T-cell (primary cell): Measurements from ENCODE around the gene PSME3. TPM values are rescaled to one million over a fixed set of nuclear protein-coding genes. Genes with fewer than 3 reads are reported as not detected.
A peak's percentile ranks its signal among the peaks of the same experiment; 100 is the strongest.

Experiments
- ATAC-seq, 4 experiments: fragments of 200-7000 bp in 3 of 4; fragments of 150-1000 bp in 1 of 4; cut with Tn5 transposase; replicated peaks in 1 of 4; 1 replicate in 3 of 4; 2 replicates in 1 of 4; pipeline ENCODE4 v1.10.0; 2021; ENCODE audit warnings: moderate library complexity in 3 of 4, mild to moderate bottlenecking in 2 of 4, moderate number of reproducible peaks in 1 of 4
- CTCF ChIA-PET, 2 donors: fragments of 300-600 bp; sonication (Branson Sonifier 250); formaldehyde crosslinking; loops; one replicate each; lab custom pipeline; 2022; ENCODE audit warnings: antibody characterized with exemption in 2 of 2; lab: Charles Lee
- POLR2A ChIA-PET, 2 donors: fragments of 300-600 bp; sonication (Branson Sonifier 250); formaldehyde crosslinking; loops; one replicate each; lab custom pipeline; 2022; ENCODE audit warnings: antibody characterized with exemption in 2 of 2; lab: Charles Lee
- DNase-seq, 35 experiments: peaks; one replicate each; pipeline versions ENCODE4 v3.0.0 to v3.0.0-alpha.2; 2013 to 2023
- H3K27ac ChIP-seq: one replicate; pipeline ENCODE4 v1.5.1; 2013; ENCODE audit warnings: low read length
- H3K27me3 ChIP-seq, 2 experiments: replicated peaks in 1 of 2; 1 replicate in 1 of 2; 2 replicates in 1 of 2; pipeline versions ENCODE4 v1.6.1 to v1.7.0; 2013; ENCODE audit warnings: low read length in 1 of 2, mixed read lengths in 1 of 2; ENCODE audit not compliant: control insufficient read depth in 2 of 2, insufficient read depth in 2 of 2; ENCODE audit errors: extremely low read depth in 1 of 2
- H3K36me3 ChIP-seq, 2 donors: 1 replicate in 1 of 2; 2 replicates in 1 of 2; pipeline versions ENCODE4 v1.6.1 to v1.7.0; 2013; ENCODE audit warnings: low read length in 1 of 2; ENCODE audit not compliant: control insufficient read depth in 2 of 2, insufficient read depth in 1 of 2; ENCODE audit errors: extremely low read depth in 1 of 2
- H3K4me1 ChIP-seq, 2 experiments: 1 replicate in 1 of 2; 2 replicates in 1 of 2; pipeline versions ENCODE4 v1.6.1 to v1.7.0; 2013; ENCODE audit warnings: low read length in 2 of 2, mixed read lengths in 1 of 2; ENCODE audit not compliant: insufficient read depth in 2 of 2, control insufficient read depth in 1 of 2; ENCODE audit errors: extremely low read depth in 1 of 2
- H3K4me3 ChIP-seq, 2 donors: 1 replicate in 1 of 2; 2 replicates in 1 of 2; pipeline versions ENCODE4 v1.5.1 to v1.7.0; 2013; ENCODE audit warnings: mild to moderate bottlenecking in 2 of 2, low read length in 1 of 2, moderate library complexity in 1 of 2; ENCODE audit not compliant: control insufficient read depth in 1 of 2; ENCODE audit errors: extremely low read depth in 1 of 2
- H3K9me3 ChIP-seq: 2 replicates; pipeline ENCODE4 v1.7.0; 2013
- H3K27ac Mint-ChIP-seq, 2 donors: one replicate each; pipeline ENCODE4 v1.8.0; 2020 to 2021; ENCODE audit warnings: mild to moderate bottlenecking in 2 of 2, mixed read lengths in 2 of 2
- H3K27me3 Mint-ChIP-seq, 2 donors: one replicate each; pipeline ENCODE4 v1.8.0; 2021 to 2022; ENCODE audit warnings: mixed read lengths in 2 of 2
- H3K36me3 Mint-ChIP-seq: one replicate; pipeline ENCODE4 v1.8.0; 2021; ENCODE audit warnings: mixed read lengths
- H3K4me1 Mint-ChIP-seq, 3 donors: one replicate each; pipeline ENCODE4 v1.8.0; 2020 to 2022; ENCODE audit warnings: mixed read lengths in 3 of 3, mild to moderate bottlenecking in 1 of 3
- H3K4me3 Mint-ChIP-seq, 3 donors: one replicate each; pipeline ENCODE4 v1.8.0; 2020 to 2022; ENCODE audit warnings: mild to moderate bottlenecking in 3 of 3, mixed read lengths in 3 of 3, moderate library complexity in 3 of 3
- H3K9me3 Mint-ChIP-seq, 3 donors: one replicate each; pipeline ENCODE4 v1.8.0; 2020 to 2022; ENCODE audit warnings: mixed read lengths in 3 of 3
- WGBS: methylation state at CpG from one replicate; pipeline ENCODE4 v1.1.5; 2013; ENCODE audit warnings: missing lambda C conversion rate; ENCODE audit not compliant: insufficient coverage; 5-methylcytosine and 5-hydroxymethylcytosine counted together
- total RNA-seq, 35 experiments: library from RNA in 6 of 35; stranded (reverse) in 6 of 35; fragments of 120-200 nt in 1 of 35; gene quantifications; one replicate each; pipeline versions ENCODE4 v1.2.1 to v1.2.4 and lab custom pipeline; 2013 to 2026

The PSME3 gene
- total RNA-seq, 5 donors from 2014 or later (not counting 1 experiment from before 2014, with no cell fraction given): 68.0 to 79.1 (median 77.2) TPM

DNA sequence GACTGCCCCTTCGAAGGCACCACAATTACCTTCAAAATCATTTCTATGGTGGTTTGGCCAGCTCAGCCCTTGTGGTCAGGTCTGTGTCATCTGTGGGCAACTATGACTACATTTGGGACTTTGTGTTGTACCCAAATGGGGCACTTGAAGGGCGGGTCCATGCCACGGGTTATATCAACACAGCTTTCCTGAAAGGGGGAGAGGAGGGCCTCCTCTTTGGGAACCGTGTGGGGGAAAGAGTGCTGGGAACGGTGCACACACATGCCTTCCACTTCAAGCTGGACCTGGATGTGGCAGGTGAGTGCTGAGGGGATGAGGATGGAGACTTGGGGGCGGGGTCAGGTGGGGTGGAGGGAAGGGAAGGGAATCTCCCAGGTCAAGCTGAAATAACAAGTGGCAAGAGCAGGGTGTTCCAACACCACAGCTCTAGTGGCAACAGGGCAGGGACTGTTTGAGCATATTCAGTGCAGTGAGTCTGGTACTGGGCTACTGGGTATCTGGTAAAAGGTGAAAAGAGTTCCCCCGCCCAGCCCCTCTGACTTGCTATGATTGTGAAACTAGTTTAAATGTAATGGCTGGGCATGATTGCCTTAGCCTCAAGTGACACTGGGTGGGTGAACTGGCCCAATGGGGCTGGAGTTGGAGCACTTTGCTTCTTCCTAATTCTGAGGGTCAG, 12.9 kb downstream of the PSME3 start:
- no peaks in the 10 kb centered on the region for H3K9me3 Mint-ChIP-seq
- H3K9me3 ChIP-seq: no peaks in the 10 kb centered on the region
- CTCF ChIA-PET: no interaction called here
- POLR2A ChIA-PET: interaction anchor here in 1 of 2 donors (0.5 kb wide), 1 partner anchor 10 kb away, joined by 5 read pairs; no protein-coding TSS in a partner anchor
- WGBS: 74% methylated on average over 6 of the region's 7 CpGs
- no peak for ATAC-seq
- H3K27me3 ChIP-seq: no peaks in the 10 kb centered on the region
- H3K27ac ChIP-seq: no peak overlapping the region
- H3K4me1 Mint-ChIP-seq: peaks cover 0 to 8% (median 6%) of the 10 kb centered on the region in 3 donors
- peaks cover 5 to 41% of the 10 kb centered on the region in 2 donors for H3K36me3 ChIP-seq
- DNase-seq: no peak
- H3K4me1 ChIP-seq: no peaks in the 10 kb centered on the region
- H3K36me3 Mint-ChIP-seq: peaks cover 29% of the 10 kb centered on the region
- H3K4me3 ChIP-seq: no peak overlapping the region
- H3K4me3 Mint-ChIP-seq: no peak overlapping the region
- peak overlapping the region; percentile 20 to 44 for H3K27ac Mint-ChIP-seq
- no peaks in the 10 kb centered on the region for H3K27me3 Mint-ChIP-seq

DNA sequence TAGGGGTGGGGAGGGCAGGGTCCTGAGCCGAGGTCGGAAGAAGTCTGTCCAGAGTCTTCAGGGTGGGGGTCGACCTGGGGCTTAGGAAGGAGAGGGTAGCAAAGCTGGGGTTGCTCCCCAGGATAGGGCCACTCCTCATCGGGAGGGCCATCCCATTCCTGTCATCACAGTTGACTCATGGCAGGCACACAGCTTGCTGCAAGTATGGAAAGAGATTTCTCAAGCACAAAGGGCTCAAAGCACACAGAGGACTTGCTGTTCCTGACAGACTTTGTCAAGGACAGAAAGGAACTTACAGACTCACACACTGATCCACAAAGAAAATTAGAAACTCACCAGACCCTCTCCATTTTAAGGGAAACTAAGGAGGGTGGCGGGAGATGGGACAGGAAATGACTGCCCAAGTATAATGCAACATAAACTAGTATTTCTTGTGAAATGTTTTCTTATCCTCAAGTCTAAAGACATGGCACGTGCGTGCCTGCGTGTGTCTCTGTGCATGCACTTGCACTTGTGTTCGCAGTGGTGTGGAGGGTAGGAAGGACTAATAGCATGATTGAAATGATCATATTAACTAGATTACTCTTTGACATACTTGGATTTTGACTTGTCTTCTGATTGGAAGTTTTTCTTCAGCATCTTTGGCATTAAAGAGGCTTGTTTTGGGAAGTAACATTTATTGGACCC, 13.5 kb downstream of the PSME3 start:
- Histone ChIP-seq H3K4me1 (no peaks in the 10 kb centered on the region), H3K4me3 (no peak overlapping the region), H3K9me3 (no peaks in the 10 kb centered on the region), H3K27ac (no peak overlapping the region), H3K36me3 (peaks cover 5 to 34% of the 10 kb centered on the region in 2 donors), H3K27me3 (no peaks in the 10 kb centered on the region)
- Mint-ChIP-seq H3K4me1 (peaks cover 0 to 8% (median 6%) of the 10 kb centered on the region in 3 donors), H3K27me3 (no peaks in the 10 kb centered on the region), H3K27ac (no peak overlapping the region), H3K36me3 (peaks cover 27% of the 10 kb centered on the region), H3K4me3 (no peak overlapping the region), H3K9me3 (no peaks in the 10 kb centered on the region)
- DNase-seq: no peak
- ChIA-PET CTCF (no interaction called here), POLR2A (interaction anchor here in 1 of 2 donors (0.5 kb wide), 1 partner anchor 10 kb away, joined by 5 read pairs; no protein-coding TSS in a partner anchor)
- no peak for ATAC-seq
- WGBS: 87% methylated on average over 8 of the region's 9 CpGs

DNA sequence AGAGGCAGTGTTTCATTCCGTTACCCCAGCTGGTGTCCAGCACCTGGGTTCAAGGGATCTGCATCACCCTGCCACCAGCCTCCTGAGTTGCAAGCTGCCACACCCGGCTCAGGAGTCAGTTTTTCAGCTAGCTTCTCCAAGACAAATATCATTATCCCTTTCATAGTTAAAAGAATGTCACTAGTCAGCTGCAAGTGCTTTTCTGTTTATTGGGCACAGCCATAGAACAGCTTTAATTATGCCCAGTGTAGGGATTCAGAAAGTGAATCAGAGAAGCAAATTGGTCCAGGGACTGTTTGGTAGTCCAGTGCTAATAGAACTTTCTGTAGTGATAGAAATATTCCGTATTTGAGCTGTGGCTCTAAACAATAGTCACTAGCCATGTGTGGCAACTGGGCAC, 14.9 kb downstream of the PSME3 start:
- no peak overlapping the region for H3K4me3 ChIP-seq
- Mint-ChIP-seq H3K4me1 (peaks cover 0 to 8% (median 6%) of the 10 kb centered on the region in 3 donors), H3K36me3 (peaks cover 15% of the 10 kb centered on the region), H3K27ac (no peak overlapping the region), H3K9me3 (no peaks in the 10 kb centered on the region), H3K4me3 (no peak overlapping the region), H3K27me3 (peaks cover 0 to 2% of the 10 kb centered on the region in 2 donors)
- H3K27me3 ChIP-seq: peaks cover 0 to 7% of the 10 kb centered on the region in 2 experiments
- ATAC-seq (no peak), DNase-seq (no peak)
- CTCF ChIA-PET: interaction anchor here in 1 of 2 donors (0.7 kb wide), 1 partner anchor 33 kb away, joined by 13 read pairs; no protein-coding TSS in a partner anchor
- no peak overlapping the region for H3K27ac ChIP-seq
- no peaks in the 10 kb centered on the region for H3K9me3 ChIP-seq
- H3K36me3 ChIP-seq: peaks cover 5 to 21% of the 10 kb centered on the region in 2 donors
- H3K4me1 ChIP-seq: no peaks in the 10 kb centered on the region
- WGBS: 86% methylated on average over 1 of the region's 3 CpGs
- POLR2A ChIA-PET: interaction anchor here in 1 of 2 donors (0.6 kb wide), 1 partner anchor 513 kb away, joined by 3 read pairs; no protein-coding TSS in a partner anchor

DNA sequence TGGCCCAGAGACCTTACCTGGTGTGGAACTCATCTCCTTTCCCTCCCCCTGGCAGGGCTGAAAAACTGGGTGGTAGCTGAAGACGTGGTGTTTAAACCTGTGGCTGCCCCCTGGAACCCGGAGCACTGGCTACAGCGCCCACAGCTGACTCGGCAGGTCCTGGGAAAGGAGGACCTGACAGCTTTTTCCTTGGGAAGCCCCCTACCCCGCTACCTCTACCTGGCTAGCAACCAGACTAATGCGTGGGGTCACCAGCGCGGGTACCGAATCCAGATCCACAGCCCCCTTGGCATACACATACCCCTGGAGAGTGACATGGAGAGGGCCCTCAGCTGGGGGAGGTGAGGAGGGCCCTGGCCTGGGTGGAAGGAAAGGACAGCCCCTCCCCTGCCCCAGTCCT, 15.8 kb downstream of the PSME3 start:
- H3K27me3 ChIP-seq: peaks cover 0 to 14% of the 10 kb centered on the region in 2 experiments
- H3K9me3 Mint-ChIP-seq: no peaks in the 10 kb centered on the region
- H3K36me3 ChIP-seq: peaks cover 5 to 11% of the 10 kb centered on the region in 2 donors
- no peaks in the 10 kb centered on the region for H3K4me1 ChIP-seq
- POLR2A ChIA-PET: no interaction called here
- 94% methylated on average over 3 of the region's 9 CpGs for WGBS
- CTCF ChIA-PET: no interaction called here
- peaks cover 5% of the 10 kb centered on the region for H3K36me3 Mint-ChIP-seq
- H3K9me3 ChIP-seq: no peaks in the 10 kb centered on the region
- H3K4me3 Mint-ChIP-seq: no peak overlapping the region
- H3K27ac Mint-ChIP-seq: no peak overlapping the region
- no peak for DNase-seq
- H3K27me3 Mint-ChIP-seq: peaks cover 0 to 6% of the 10 kb centered on the region in 2 donors
- H3K4me1 Mint-ChIP-seq: peaks cover 0 to 8% (median 6%) of the 10 kb centered on the region in 3 donors
- ATAC-seq: no peak
- no peak overlapping the region for H3K4me3 ChIP-seq
- H3K27ac ChIP-seq: no peak overlapping the region

DNA sequence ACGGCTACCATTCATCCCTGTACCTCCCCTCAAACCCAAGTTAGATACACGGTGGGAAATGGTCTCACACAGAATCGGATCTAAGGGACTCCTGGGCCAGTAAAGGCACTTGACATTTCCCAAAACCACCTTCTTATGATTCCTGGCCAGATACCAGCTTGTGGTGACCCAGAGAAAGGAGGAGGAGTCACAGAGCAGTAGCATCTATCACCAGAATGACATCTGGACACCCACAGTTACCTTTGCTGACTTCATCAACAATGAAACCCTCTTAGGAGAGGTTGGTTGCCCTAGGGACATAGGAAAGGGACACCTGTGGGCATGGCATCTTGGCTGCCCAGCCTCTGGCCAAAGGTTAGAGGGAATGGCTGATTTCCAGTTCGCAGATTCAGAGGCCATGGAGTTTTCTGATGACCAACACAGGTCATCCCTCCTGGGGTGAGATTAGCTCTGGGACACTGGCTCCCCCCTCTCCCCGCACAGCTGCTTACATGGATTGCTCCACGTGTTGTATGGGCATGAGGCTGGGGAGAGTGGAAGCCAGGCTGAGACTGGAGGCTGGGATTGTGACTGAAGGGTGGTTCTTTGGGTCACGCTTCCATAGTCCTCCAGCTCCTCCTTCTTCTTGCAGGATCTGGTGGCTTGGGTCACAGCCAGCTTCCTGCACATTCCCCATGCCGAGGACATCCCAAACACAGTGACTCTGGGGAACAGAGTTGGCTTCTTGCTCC, 16.4 kb downstream of the PSME3 start:
- ATAC-seq (no peak), DNase-seq (no peak)
- POLR2A ChIA-PET: no interaction called here
- Mint-ChIP-seq H3K4me1 (peaks cover 0 to 8% (median 6%) of the 10 kb centered on the region in 3 donors), H3K4me3 (no peak overlapping the region), H3K27ac (no peak overlapping the region), H3K9me3 (no peaks in the 10 kb centered on the region), H3K27me3 (peaks cover 0 to 7% of the 10 kb centered on the region in 2 donors), H3K36me3 (no peaks in the 10 kb centered on the region)
- no peak overlapping the region for H3K27ac ChIP-seq
- no peaks in the 10 kb centered on the region for H3K9me3 ChIP-seq
- H3K27me3 ChIP-seq: peaks cover 0 to 16% of the 10 kb centered on the region in 2 experiments
- H3K4me1 ChIP-seq: no peaks in the 10 kb centered on the region
- peaks cover under 1 to 6% of the 10 kb centered on the region in 2 donors for H3K36me3 ChIP-seq
- CTCF ChIA-PET: no interaction called here
- 79% methylated on average over 6 of the region's 8 CpGs for WGBS
- H3K4me3 ChIP-seq: no peak overlapping the region

DNA sequence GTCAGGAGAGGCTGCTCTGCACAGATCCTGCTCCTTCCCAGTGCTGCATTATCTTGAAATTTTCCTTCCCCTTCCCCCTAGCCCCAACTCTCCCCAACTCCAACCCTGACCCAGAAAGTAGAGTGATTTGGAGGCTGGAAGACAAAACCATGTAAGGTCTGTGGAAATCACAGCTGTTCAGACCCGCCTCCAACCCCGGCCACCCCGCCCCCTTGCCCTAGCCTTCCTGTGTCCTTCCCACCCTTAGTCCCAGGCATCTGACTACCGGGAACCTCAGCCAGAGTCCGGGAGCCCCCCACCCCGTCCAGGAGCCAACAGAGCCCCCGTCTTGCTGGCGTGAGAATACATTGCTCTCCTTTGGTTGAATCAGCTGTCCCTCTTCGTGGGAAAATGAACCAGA, 17.8 kb downstream of the PSME3 start, which contains the start of gene AOC3:
Gene AOC3, plus strand, starts transcription at position 246 of the 400 bp plus-strand sequence. Its CDS starts 145 bp downstream, at position 391.
- no peak within 1 kb of the TSS for H3K27ac ChIP-seq
- Mint-ChIP-seq H3K9me3 (no peaks in the 10 kb centered on the region), H3K4me3 (no peak within 1 kb of the TSS), H3K27me3 (peaks cover 0 to 7% of the 10 kb centered on the region in 2 donors), H3K27ac (no peak within 1 kb of the TSS), H3K36me3 (no peaks in the 10 kb centered on the region), H3K4me1 (peaks cover 0 to 4% (median 4%) of the 10 kb centered on the region in 3 donors)
- H3K36me3 ChIP-seq: no peaks in the 10 kb centered on the region
- H3K27me3 ChIP-seq: peaks cover 0 to 20% of the 10 kb centered on the region in 2 experiments
- ChIA-PET CTCF (no interaction called here), POLR2A (no interaction called here)
- ATAC-seq (no peak), DNase-seq (no peak)
- H3K4me1 ChIP-seq: no peaks in the 10 kb centered on the region
- WGBS: 57% methylated on average over 6 of the region's 9 CpGs
- H3K4me3 ChIP-seq: no peak within 1 kb of the TSS
- H3K9me3 ChIP-seq: no peaks in the 10 kb centered on the region
